OCI-LY1 (cell line): ENCODE data around the gene THRAP3.
A peak's percentile ranks its signal among the peaks of the same experiment; 100 is the strongest.

ENCODE experiments used
- H2AFZ ChIP-seq: fragments of 200-600 bp; sonication (generic), shearing (Covaris generic); 2 replicates; pipeline ENCODE4 v1.6.0; 2014; ENCODE audit warnings: antibody characterized with exemption, mild to moderate bottlenecking, low read length
- H3F3A ChIP-seq: fragments of 200-600 bp; sonication (generic), shearing (Covaris generic); 2 replicates; pipeline ENCODE4 v1.6.0; 2014; ENCODE audit warnings: mild to moderate bottlenecking, antibody characterized with exemption, low read length, moderate library complexity; ENCODE audit not compliant: insufficient read depth
- H3K27ac ChIP-seq: fragments of 200-600 bp; sonication (generic); 2 replicates; pipeline ENCODE4 v1.5.1; 2014; ENCODE audit warnings: low read length, mixed run types, mild to moderate bottlenecking, low read depth; ENCODE audit not compliant: poor library complexity, severe bottlenecking
- H3K27me3 ChIP-seq: fragments of 200-600 bp; sonication (generic); 2 replicates; pipeline ENCODE4 v1.6.0; 2014; ENCODE audit warnings: antibody characterized with exemption, mild to moderate bottlenecking, low read length, moderate library complexity; ENCODE audit not compliant: insufficient read depth
- H3K36me3 ChIP-seq: fragments of 200-600 bp; sonication (generic); 2 replicates; pipeline ENCODE4 v1.6.1; 2014; ENCODE audit warnings: mild to moderate bottlenecking, antibody characterized with exemption, low read length, moderate library complexity, mixed read lengths; ENCODE audit not compliant: insufficient read depth
- H3K4me1 ChIP-seq: fragments of 200-600 bp; sonication (generic); 2 replicates; pipeline ENCODE4 v1.5.1; 2014; ENCODE audit warnings: mild to moderate bottlenecking, low read length, moderate library complexity; ENCODE audit not compliant: insufficient read depth, severe bottlenecking
- H3K4me2 ChIP-seq: fragments of 200-600 bp; sonication (generic), shearing (Covaris generic); 2 replicates; pipeline ENCODE4 v1.6.1; 2014; ENCODE audit warnings: low read length
- H3K4me3 ChIP-seq: fragments of 200-600 bp; sonication (generic); 2 replicates; pipeline ENCODE4 v1.5.1; 2014; ENCODE audit warnings: low read length, low read depth, mild to moderate bottlenecking, mixed read lengths; ENCODE audit not compliant: poor library complexity, severe bottlenecking
- H3K79me2 ChIP-seq: fragments of 200-600 bp; shearing (Covaris generic); 2 replicates; pipeline ENCODE4 v1.6.1; 2016; ENCODE audit warnings: mixed run types, low read length, mixed read lengths; ENCODE audit not compliant: insufficient read depth
- H3K9ac ChIP-seq: fragments of 200-600 bp; sonication (generic), shearing (Covaris generic); 2 replicates; pipeline ENCODE4 v1.6.1; 2014; ENCODE audit warnings: mild to moderate bottlenecking, low read length, mixed read lengths
- H3K9me2 ChIP-seq: fragments of 200-600 bp; sonication (generic), shearing (Covaris generic); 2 replicates; pipeline ENCODE4 v1.6.1; 2014; ENCODE audit warnings: low read depth, mild to moderate bottlenecking, low read length, mixed read lengths
- H3K9me3 ChIP-seq: fragments of 200-600 bp; shearing (Covaris generic); 2 replicates; pipeline ENCODE4 v1.6.1; 2014; ENCODE audit warnings: low read length, mixed read lengths
- H4K20me1 ChIP-seq: fragments of 200-600 bp; sonication (generic), shearing (Covaris generic); 2 replicates; pipeline ENCODE4 v1.6.0; 2016; ENCODE audit warnings: mild to moderate bottlenecking, low read length; ENCODE audit not compliant: insufficient read depth
- CTCF ChIP-seq: fragments of 200-600 bp; sonication (generic), shearing (Covaris generic); IDR thresholded peaks from 2 replicates; pipeline ENCODE4 v1.5.1; 2017; ENCODE audit warnings: mild to moderate bottlenecking, antibody characterized with exemption, low read length, moderate library complexity, mixed read lengths
- EZH2 ChIP-seq: fragments of 200-600 bp; sonication (generic), shearing (Covaris generic); IDR thresholded peaks from 2 replicates; pipeline ENCODE4 v1.8.0; 2017; ENCODE audit warnings: borderline replicate concordance, mixed run types, mild to moderate bottlenecking, antibody characterized with exemption, low read length, moderate library complexity, mixed read lengths

THRAP3 gene

GRCh38 chr1:36305915-36306209 is 81.6 kb downstream of the THRAP3 start:
- Histone ChIP-seq H3K9ac (no peak overlapping the region; the same call in 1 of the 2 replicates), H3K27ac (peak overlapping the region; percentile 50), H3K36me3 (peaks cover 55% of the 10 kb centered on the region), H3K4me3 (peak overlapping the region; percentile 62), H3K27me3 (no peaks in the 10 kb centered on the region), H3K9me2 (no peaks in the 10 kb centered on the region), H4K20me1 (no peaks in the 10 kb centered on the region), H2AFZ (no peak overlapping the region), H3K4me1 (peaks cover 44% of the 10 kb centered on the region), H3K79me2 (no peaks in the 10 kb centered on the region), H3K9me3 (no peaks in the 10 kb centered on the region), H3K4me2 (peak overlapping the region; percentile 68; the same call in 1 of the 2 replicates), H3F3A (no peaks in the 10 kb centered on the region)
- TF ChIP-seq CTCF (no peak), EZH2 (no peak)

- Histone ChIP-seq H3K9me3 (no peaks in the 10 kb centered on the region), H3K9ac (peak within 1 kb of the TSS; percentile 74), H3K4me2 (peak within 1 kb of the TSS; percentile 68), H3K9me2 (no peaks in the 10 kb centered on the region), H3F3A (no peaks in the 10 kb centered on the region), H3K36me3 (peaks cover 51% of the 10 kb centered on the region), H3K27ac (peak within 1 kb of the TSS; percentile 50), H4K20me1 (no peaks in the 10 kb centered on the region), H3K4me1 (peaks cover 44% of the 10 kb centered on the region), H2AFZ (no peak within 1 kb of the TSS), H3K79me2 (no peaks in the 10 kb centered on the region), H3K27me3 (no peaks in the 10 kb centered on the region), H3K4me3 (peak within 1 kb of the TSS; percentile 62)
- TF ChIP-seq CTCF: peak; percentile 28; the same call in 1 of the 2 replicates
- no peak for TF ChIP-seq EZH2
Measured at GRCh38 chr1:36306210-36306901, 82.1 kb downstream of the THRAP3 start, which contains the start of gene SH3D21. Gene SH3D21 (plus strand): TSS chr1:36306368. CDS start chr1:36306421, 53 bp downstream.

GRCh38 chr1:36306902-36307456 is 82.7 kb downstream of the THRAP3 start:
- no peak overlapping the region for H2AFZ ChIP-seq
- no peak overlapping the region for H3K27ac ChIP-seq

More at GRCh38 chr1:36306902-36307456, 82.7 kb downstream of the THRAP3 start:
- Histone ChIP-seq H3K4me3 (peak overlapping the region; percentile 62), H3F3A (no peaks in the 10 kb centered on the region), H3K27me3 (no peaks in the 10 kb centered on the region), H3K9ac (peak overlapping the region; percentile 74), H3K79me2 (no peaks in the 10 kb centered on the region), H3K36me3 (peaks cover 45% of the 10 kb centered on the region), H3K9me2 (no peaks in the 10 kb centered on the region), H3K4me2 (peak overlapping the region; percentile 68), H3K9me3 (no peaks in the 10 kb centered on the region), H4K20me1 (no peaks in the 10 kb centered on the region), H3K4me1 (peaks cover 44% of the 10 kb centered on the region)
- TF ChIP-seq EZH2 (no peak), CTCF (no peak)
